ENCODE data around the gene CYBC1.

The CYBC1 gene

GRCh38 chr17:82400830-82401229 lies 49.7 kb downstream of the CYBC1 start:
- H3K4me3 ChIP-seq (replicated peaks; ENCODE audit: low read depth, low read length), result no peak overlapping the region
- no peak for TF ChIP-seq CTCF (IDR thresholded peaks at IDR 0.05; ENCODE audit: low read length, missing control alignments)
- no peak for DNase-seq (ENCODE audit: low read depth)

DNA sequence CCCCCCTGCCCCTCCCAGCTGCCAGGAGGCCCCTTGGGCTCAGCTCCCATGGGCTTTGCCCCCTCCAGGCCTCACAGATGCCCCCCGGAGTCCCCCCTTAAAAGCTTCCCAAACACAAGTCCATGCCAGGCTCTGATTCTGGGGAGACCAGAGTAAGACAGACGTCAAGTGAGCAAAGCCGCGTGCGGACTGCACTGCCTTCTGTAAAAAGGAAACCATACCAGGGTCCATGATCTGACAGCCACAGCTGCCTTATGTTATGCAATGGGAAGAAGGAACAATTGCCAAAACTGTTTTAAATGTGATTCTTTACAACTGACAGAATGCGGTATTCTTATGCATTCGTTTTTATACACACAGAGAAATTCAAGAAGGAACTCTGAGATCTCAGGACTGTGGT lies 50.3 kb downstream of the CYBC1 start:
- no peak for TF ChIP-seq CTCF (IDR thresholded peaks at IDR 0.05; ENCODE audit: low read length, missing control alignments)
- no peak overlapping the region for H3K4me3 ChIP-seq (replicated peaks; ENCODE audit: low read depth, low read length)
- peak; percentile 18 for DNase-seq (ENCODE audit: low read depth)

- no peak for TF ChIP-seq CTCF (IDR thresholded peaks at IDR 0.05; ENCODE audit: low read length, missing control alignments)
- no peak overlapping the region for H3K4me3 ChIP-seq (replicated peaks; ENCODE audit: low read depth, low read length)
- no peak for DNase-seq (ENCODE audit: low read depth)
These were observed 50.9 kb downstream of the CYBC1 start for GRCh38 chr17:82399601-82400101.

- TF ChIP-seq CTCF (IDR thresholded peaks at IDR 0.05; ENCODE audit: low read length, missing control alignments), result no peak
- no peak overlapping the region for H3K4me3 ChIP-seq (replicated peaks; ENCODE audit: low read depth, low read length)
- peak; percentile 21 for DNase-seq (ENCODE audit: low read depth)
These were observed 51.5 kb downstream of the CYBC1 start for GRCh38 chr17:82399041-82399441.

GRCh38 chr17:82397449-82398335 lies 52.9 kb downstream of the CYBC1 start:
- DNase-seq (ENCODE audit: low read depth), result no peak
- no peak overlapping the region for H3K4me3 ChIP-seq (replicated peaks; ENCODE audit: low read depth, low read length)

DNA sequence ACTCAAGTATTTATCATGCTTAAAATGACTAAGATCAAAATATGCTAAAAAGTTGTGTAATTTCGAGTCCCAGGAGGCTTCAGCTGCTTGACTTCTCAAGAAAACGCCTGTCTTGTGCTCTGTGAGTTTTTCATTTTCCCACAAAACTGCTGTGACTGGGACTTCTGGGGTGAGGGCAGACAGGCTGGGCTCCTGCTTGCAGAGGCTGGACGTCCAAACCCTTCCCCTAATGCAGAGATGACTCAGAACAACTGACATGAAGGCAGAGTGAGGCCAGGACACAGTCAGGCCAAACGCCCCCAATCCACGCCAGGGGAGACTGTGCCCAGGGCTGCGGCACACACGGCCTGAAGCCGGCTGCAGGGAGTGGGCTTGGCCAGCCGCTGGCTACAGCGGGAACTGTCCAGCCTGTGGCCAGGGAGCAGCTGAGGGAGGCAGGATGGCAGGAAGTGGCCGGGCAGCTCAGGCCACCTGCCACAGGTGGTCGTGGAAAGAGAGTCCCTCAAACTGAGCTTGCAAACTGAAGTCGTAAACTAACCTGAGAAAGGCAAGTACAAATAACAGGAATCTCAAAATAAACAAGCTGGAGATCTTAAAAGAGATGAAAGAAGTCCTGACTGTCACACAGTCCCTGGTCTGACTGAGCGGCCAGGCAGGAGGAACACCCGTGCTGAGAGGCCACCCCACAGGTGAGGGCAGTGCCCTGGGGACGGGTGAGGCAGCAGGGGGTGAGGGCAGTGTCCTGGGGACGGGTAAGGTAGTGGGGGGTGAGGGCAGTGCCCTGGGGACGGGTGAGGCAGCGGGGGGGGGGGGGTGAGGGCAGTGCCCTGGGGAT lies 53.7 kb downstream of the CYBC1 start:
- no peak for TF ChIP-seq CTCF (IDR thresholded peaks at IDR 0.05; ENCODE audit: low read length, missing control alignments)
- H3K4me3 ChIP-seq (replicated peaks; ENCODE audit: low read depth, low read length), result no peak overlapping the region
- peak; percentile 76 for DNase-seq (ENCODE audit: low read depth)

More at GRCh38 chr17:82397449-82398335, 52.9 kb downstream of the CYBC1 start:
- no peak for TF ChIP-seq CTCF (IDR thresholded peaks at IDR 0.05; ENCODE audit: low read length, missing control alignments)

Data from fibroblast of pulmonary artery (primary cell).